Thyroid gland (tissue), 4 donors: Measurements from ENCODE around the gene BCAS3. TPM values are rescaled to one million over a fixed set of nuclear protein-coding genes. Genes with fewer than 3 reads are reported as not detected.

Source experiments
- DNase-seq, 2 donors: peaks; one replicate each; pipeline ENCODE4 v3.0.0-alpha.2; 2019
- H3K27ac ChIP-seq, 3 donors: fragments of 200-600 bp; sonication (generic); 1 replicate in 2 of 3; 2 replicates in 1 of 3; pipeline ENCODE4 v1.5.1; 2016 to 2019; ENCODE audit warnings: mild to moderate bottlenecking in 1 of 3, moderate library complexity in 1 of 3
- H3K27me3 ChIP-seq: fragments of 200-600 bp; sonication (generic); one replicate; pipeline ENCODE4 v1.5.1; 2019
- H3K36me3 ChIP-seq, 2 donors: fragments of 200-600 bp; sonication (generic); one replicate each; pipeline ENCODE4 v1.5.1; 2016 to 2019
- H3K4me1 ChIP-seq, 2 donors: fragments of 200-600 bp; sonication (generic); one replicate each; pipeline ENCODE4 v1.5.1; 2017 to 2019
- H3K4me3 ChIP-seq, 3 donors: fragments of 200-600 bp; sonication (generic); replicated peaks in 1 of 3; 1 replicate in 2 of 3; 2 replicates in 1 of 3; pipeline ENCODE4 v1.5.1; 2016; ENCODE audit warnings: mild to moderate bottlenecking in 1 of 3
- H3K9me3 ChIP-seq: fragments of 200-600 bp; sonication (generic); one replicate; pipeline ENCODE4 v1.5.1; 2017
- POLR2A ChIP-seq, 2 donors: fragments of 450-650 bp; IDR thresholded peaks; one replicate each; pipeline ENCODE4 v1.6.1; 2017; ENCODE audit warnings: antibody characterized with exemption in 2 of 2, mild to moderate bottlenecking in 2 of 2, moderate library complexity in 1 of 2
- WGBS, 2 donors: methylation state at CpG; one replicate each; pipeline ENCODE4 v1.1.5; 2017; 5-methylcytosine and 5-hydroxymethylcytosine counted together
- intact Hi-C: fragments of 100-400 bp; cut with DNase I; formaldehyde crosslinking; loops from one replicate; pipeline ENCODE4 v1.15.1; 2023
- total RNA-seq, 4 donors: library from RNA; depleted of rRNA; stranded (reverse); fragments of >200 nt; gene quantifications; one replicate each; pipeline ENCODE4 v1.2.3, GENCODE V29; 2016
- TF ChIP-seq, protein P1 (sequence below), 6 experiments: fragments of 200-600 bp in 3 of 6; fragments of 450-650 bp in 3 of 6; sonication (generic) in 3 of 6; IDR thresholded peaks; one replicate each; pipeline ENCODE4 v1.5.1; 2016 to 2019; ENCODE audit warnings: antibody characterized with exemption in 6 of 6, mild to moderate bottlenecking in 2 of 6, inconsistent platforms in 1 of 6, moderate library complexity in 1 of 6

The BCAS3 gene
- total RNA-seq, 4 donors from 2014 or later: 41.8 to 78.7 (median 51.6) TPM

GRCh38 chr17:61422869-61423268 lies 745.2 kb downstream of the BCAS3 start:
- Histone ChIP-seq H3K9me3 (no peaks in the 10 kb centered on the region), H3K27ac (no peak overlapping the region), H3K4me1 (no peaks in the 10 kb centered on the region), H3K4me3 (no peak overlapping the region), H3K27me3 (no peaks in the 10 kb centered on the region), H3K36me3 (no peaks in the 10 kb centered on the region)
- intact Hi-C loops: no loop called here
- WGBS, 2 donors: 43 to 45% methylated on average over 2 of the region's 2 CpGs
- TF ChIP-seq POLR2A (IDR thresholded peaks at IDR 0.05): no peak
- TF ChIP-seq, protein P1, sequence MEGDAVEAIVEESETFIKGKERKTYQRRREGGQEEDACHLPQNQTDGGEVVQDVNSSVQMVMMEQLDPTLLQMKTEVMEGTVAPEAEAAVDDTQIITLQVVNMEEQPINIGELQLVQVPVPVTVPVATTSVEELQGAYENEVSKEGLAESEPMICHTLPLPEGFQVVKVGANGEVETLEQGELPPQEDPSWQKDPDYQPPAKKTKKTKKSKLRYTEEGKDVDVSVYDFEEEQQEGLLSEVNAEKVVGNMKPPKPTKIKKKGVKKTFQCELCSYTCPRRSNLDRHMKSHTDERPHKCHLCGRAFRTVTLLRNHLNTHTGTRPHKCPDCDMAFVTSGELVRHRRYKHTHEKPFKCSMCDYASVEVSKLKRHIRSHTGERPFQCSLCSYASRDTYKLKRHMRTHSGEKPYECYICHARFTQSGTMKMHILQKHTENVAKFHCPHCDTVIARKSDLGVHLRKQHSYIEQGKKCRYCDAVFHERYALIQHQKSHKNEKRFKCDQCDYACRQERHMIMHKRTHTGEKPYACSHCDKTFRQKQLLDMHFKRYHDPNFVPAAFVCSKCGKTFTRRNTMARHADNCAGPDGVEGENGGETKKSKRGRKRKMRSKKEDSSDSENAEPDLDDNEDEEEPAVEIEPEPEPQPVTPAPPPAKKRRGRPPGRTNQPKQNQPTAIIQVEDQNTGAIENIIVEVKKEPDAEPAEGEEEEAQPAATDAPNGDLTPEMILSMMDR (IDR thresholded peaks at IDR 0.05): no peak
- no peak for DNase-seq

DNA sequence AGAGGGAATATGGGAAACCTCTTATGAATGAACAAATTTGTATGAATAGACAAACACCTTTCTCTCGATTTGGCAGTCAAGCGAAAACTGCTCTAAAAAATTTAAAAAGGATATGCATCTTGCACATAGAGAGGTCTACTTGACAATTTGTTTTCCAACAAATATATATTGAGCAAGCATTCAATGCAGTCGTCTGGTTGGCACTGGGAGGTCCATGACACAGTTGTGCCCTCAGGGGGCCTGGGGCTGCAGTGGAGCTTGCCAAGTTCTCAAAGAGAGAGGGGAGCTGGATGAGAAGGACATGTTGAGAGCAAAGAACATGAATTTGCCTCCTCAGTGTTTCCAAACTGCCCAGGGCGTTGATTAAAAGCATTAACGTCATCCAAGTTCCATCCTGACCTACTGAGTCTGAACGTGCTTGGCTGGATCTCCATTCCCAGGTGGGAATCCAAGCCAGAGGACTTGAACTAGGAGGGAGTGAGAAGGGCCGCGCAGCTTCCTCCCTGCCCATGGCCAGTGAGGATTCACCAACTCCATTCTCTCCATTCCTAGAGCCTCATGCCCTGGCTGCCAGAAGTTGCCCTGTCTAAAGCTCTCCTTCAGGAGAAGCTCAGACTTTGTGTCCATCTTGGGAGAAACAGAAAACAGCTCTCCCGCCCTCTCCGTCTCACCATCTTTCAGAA lies 746.5 kb downstream of the BCAS3 start:
- 83 to 85% methylated on average over 10 of the region's 10 CpGs for WGBS, 2 donors

DNA sequence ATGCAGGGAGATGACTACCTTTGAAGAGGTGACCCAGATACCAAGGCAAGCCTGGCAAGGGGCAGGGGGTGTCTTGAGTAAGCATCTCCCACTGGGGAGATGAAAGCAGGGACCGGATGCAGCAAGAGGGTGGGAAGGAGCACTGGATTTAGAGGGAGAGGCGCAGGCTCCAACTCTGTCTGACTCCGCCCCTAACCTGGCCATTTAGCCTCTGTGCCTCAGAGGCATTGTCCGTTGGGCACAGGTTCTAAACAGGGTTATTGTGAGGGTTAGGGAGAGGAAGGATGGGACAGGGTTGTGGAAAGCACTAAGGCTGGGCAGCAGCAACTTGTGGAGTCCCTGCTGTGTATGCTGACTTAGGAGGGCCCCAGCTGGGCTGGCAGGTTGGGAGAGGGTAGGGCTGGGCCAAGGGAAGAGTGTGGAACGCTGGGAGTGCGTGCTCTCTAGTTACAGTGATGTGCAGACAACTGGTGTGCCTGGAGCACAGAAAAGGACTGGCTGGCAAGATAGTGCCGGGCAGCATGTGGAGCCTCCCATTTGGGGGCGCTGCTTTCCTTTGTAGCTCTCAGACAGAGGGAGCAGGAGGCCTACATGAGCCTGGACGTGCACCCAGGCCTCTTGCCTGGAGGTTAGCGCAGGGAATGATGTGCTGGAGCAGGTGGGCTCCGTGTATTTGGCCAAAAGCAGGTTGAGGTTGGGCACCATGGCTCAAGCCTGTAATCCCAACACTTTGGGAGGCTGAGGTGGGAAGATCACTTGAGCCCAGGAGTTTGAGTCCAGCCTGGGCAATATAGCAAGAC lies 748.2 kb downstream of the BCAS3 start:
- no peaks in the 10 kb centered on the region for H3K9me3 ChIP-seq
- intact Hi-C loops: no loop called here
- H3K27ac ChIP-seq: no peak overlapping the region
- TF ChIP-seq POLR2A (IDR thresholded peaks at IDR 0.05): no peak
- TF ChIP-seq, protein P1 (IDR thresholded peaks at IDR 0.05): no peak
- WGBS, 2 donors: 58 to 59% methylated on average over 11 of the region's 11 CpGs
- no peaks in the 10 kb centered on the region for H3K36me3 ChIP-seq
- H3K27me3 ChIP-seq: no peaks in the 10 kb centered on the region
- H3K4me1 ChIP-seq: no peaks in the 10 kb centered on the region
- no peak overlapping the region for H3K4me3 ChIP-seq
- no peak for DNase-seq

More for the DNA sequence above, 746.5 kb downstream of the BCAS3 start:
- Histone ChIP-seq H3K36me3 (no peaks in the 10 kb centered on the region), H3K9me3 (no peaks in the 10 kb centered on the region), H3K4me3 (no peak overlapping the region), H3K4me1 (no peaks in the 10 kb centered on the region), H3K27ac (no peak overlapping the region), H3K27me3 (no peaks in the 10 kb centered on the region)
- intact Hi-C loops: no loop called here
- DNase-seq: no peak
- no peak for TF ChIP-seq POLR2A (IDR thresholded peaks at IDR 0.05)
- TF ChIP-seq, protein P1 (IDR thresholded peaks at IDR 0.05): no peak

GRCh38 chr17:61426482-61427304 lies 749.0 kb downstream of the BCAS3 start:
- Histone ChIP-seq H3K36me3 (no peaks in the 10 kb centered on the region), H3K27me3 (no peaks in the 10 kb centered on the region), H3K9me3 (no peaks in the 10 kb centered on the region), H3K4me3 (no peak overlapping the region), H3K4me1 (no peaks in the 10 kb centered on the region), H3K27ac (no peak overlapping the region)
- DNase-seq: no peak
- WGBS, 2 donors: 86 to 87% methylated on average over 10 of the region's 10 CpGs
- no peak for TF ChIP-seq POLR2A (IDR thresholded peaks at IDR 0.05)
- TF ChIP-seq, protein P1 (IDR thresholded peaks at IDR 0.05): no peak
- intact Hi-C loops: no loop called here
